ENCODE data around the gene ZFP3. TPM values are rescaled to one million over a fixed set of nuclear protein-coding genes. Genes with fewer than 3 reads are reported as not detected.

ZFP3 gene
- total RNA-seq, 1 experiment from 2014 or later = 0.11 TPM

DNA sequence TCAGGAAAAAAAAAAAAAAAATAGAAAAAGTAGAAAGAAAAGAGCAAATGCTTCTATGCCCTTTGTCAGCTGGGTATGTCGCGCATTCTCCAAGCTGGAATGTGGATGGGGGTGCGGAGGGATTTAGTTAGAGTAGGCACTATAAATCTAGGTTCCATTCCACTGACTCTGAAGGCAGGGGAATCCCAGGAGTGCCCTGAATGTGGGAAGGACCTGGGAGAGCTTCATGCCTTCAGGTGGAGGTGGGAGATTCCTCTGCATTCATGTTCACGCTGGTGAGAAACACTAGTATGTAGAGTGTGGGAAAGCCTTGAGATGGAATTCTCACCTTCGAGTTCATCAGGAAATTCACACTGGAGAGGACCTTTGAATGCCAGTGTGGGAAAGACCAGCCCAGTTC, 21.0 kb downstream of the ZFP3 start:
- H3K4me1 ChIP-seq (ENCODE audit: insufficient read depth, low read length) = no peaks in the 10 kb centered on the region
- H3K9me3 Mint-ChIP-seq = peaks cover 39 to 46% of the 10 kb centered on the region in 2 experiments
- H3K23me2 ChIP-seq (ENCODE audit: insufficient read length, low read depth, low read length, poor library complexity, severe bottlenecking) = peaks cover 7% of the 10 kb centered on the region
- no peak overlapping the region for H3K23ac ChIP-seq (ENCODE audit: insufficient read length, low read depth, low read length)
- H3K4me3 Mint-ChIP-seq = no peak overlapping the region
- H4K20me1 ChIP-seq (ENCODE audit: control insufficient read depth, insufficient read depth, insufficient read length) = no peaks in the 10 kb centered on the region
- H3K4ac ChIP-seq (ENCODE audit: low read depth, low read length) = no peak overlapping the region
- no peak overlapping the region for H3K18ac ChIP-seq (ENCODE audit: insufficient read length, low read depth, low read length)
- H2AK5ac ChIP-seq (ENCODE audit: insufficient read length, low read length) = no peak overlapping the region
- H3K79me2 ChIP-seq (ENCODE audit: insufficient read depth, low read length) = no peaks in the 10 kb centered on the region
- H3K9ac ChIP-seq (ENCODE audit: extremely low read depth, insufficient read length, low read length) = no peak overlapping the region
- no peaks in the 10 kb centered on the region for H3K79me1 ChIP-seq (ENCODE audit: insufficient read depth, low read depth, low read length, poor library complexity, severe bottlenecking)
- H2BK12ac ChIP-seq (ENCODE audit: insufficient read length, low read depth, low read length) = no peak overlapping the region
- no peak overlapping the region for H2AFZ ChIP-seq (ENCODE audit: low read length)
- H3K9me3 ChIP-seq (ENCODE audit: control insufficient read depth, low read depth, low read length) = peaks cover 14% of the 10 kb centered on the region
- DNase-seq = no peak
- peaks cover 2 to 3% of the 10 kb centered on the region in 2 experiments; a peak in 1 of 4 replicates for H3K4me1 Mint-ChIP-seq
- H3K27ac Mint-ChIP-seq = no peak overlapping the region
- H2BK15ac ChIP-seq (ENCODE audit: low read depth, low read length) = no peak overlapping the region
- H3K14ac ChIP-seq (ENCODE audit: insufficient read depth, low read length) = no peak overlapping the region
- no peak overlapping the region for H2BK20ac ChIP-seq (ENCODE audit: low read depth, low read length, poor library complexity, severe bottlenecking)
- H4K91ac ChIP-seq (ENCODE audit: insufficient read length, low read depth, low read length) = no peak overlapping the region
- no peak overlapping the region for H3K56ac ChIP-seq (ENCODE audit: insufficient read length, low read depth, low read length)
- H3K27me3 ChIP-seq (ENCODE audit: insufficient read depth, low read length) = no peaks in the 10 kb centered on the region
- H3K27ac ChIP-seq (ENCODE audit: insufficient read length, low read depth, low read length) = no peak overlapping the region
- TF ChIP-seq, protein P1, sequence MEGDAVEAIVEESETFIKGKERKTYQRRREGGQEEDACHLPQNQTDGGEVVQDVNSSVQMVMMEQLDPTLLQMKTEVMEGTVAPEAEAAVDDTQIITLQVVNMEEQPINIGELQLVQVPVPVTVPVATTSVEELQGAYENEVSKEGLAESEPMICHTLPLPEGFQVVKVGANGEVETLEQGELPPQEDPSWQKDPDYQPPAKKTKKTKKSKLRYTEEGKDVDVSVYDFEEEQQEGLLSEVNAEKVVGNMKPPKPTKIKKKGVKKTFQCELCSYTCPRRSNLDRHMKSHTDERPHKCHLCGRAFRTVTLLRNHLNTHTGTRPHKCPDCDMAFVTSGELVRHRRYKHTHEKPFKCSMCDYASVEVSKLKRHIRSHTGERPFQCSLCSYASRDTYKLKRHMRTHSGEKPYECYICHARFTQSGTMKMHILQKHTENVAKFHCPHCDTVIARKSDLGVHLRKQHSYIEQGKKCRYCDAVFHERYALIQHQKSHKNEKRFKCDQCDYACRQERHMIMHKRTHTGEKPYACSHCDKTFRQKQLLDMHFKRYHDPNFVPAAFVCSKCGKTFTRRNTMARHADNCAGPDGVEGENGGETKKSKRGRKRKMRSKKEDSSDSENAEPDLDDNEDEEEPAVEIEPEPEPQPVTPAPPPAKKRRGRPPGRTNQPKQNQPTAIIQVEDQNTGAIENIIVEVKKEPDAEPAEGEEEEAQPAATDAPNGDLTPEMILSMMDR (conservative IDR thresholded peaks at IDR 0.05) = no peak
- H3K36me3 Mint-ChIP-seq (ENCODE audit: insufficient read depth in 1 of 3, low read depth in 3 of 3) = peaks cover 13 to 27% (median 18%) of the 10 kb centered on the region in 3 experiments
- H3K4me2 ChIP-seq (ENCODE audit: insufficient read depth, insufficient read length, low read length) = no peak overlapping the region
- no peak overlapping the region for H3T11ph ChIP-seq (ENCODE audit: low read length)
- no peak overlapping the region for H2BK120ac ChIP-seq (ENCODE audit: low read depth, low read length, poor library complexity, severe bottlenecking)
- H2BK5ac ChIP-seq (ENCODE audit: insufficient read length, low read length) = no peak overlapping the region
- no peak overlapping the region for H4K5ac ChIP-seq (ENCODE audit: insufficient read length, low read depth, low read length)
- WGBS (ENCODE audit: extremely low coverage, insufficient read length, low lambda C conversion rate) = no CpG with 5 or more reads among the region's 5 CpGs
- H4K8ac ChIP-seq (replicated peaks; ENCODE audit: insufficient read length, low read depth, low read length) = no peak overlapping the region
- peaks cover 56% of the 10 kb centered on the region for H3K27me3 Mint-ChIP-seq (ENCODE audit: low read depth)

Measured in H9 (cell line).